ENCODE results near the gene SYNJ2. TPM values are rescaled to one million over a fixed set of nuclear protein-coding genes. Genes with fewer than 3 reads are reported as not detected.

Gene SYNJ2
- total and polyA plus RNA-seq, 2 of the 4 experiments (the other 2 are of a cell fraction) = 40.8 to 45.2 TPM

DNA sequence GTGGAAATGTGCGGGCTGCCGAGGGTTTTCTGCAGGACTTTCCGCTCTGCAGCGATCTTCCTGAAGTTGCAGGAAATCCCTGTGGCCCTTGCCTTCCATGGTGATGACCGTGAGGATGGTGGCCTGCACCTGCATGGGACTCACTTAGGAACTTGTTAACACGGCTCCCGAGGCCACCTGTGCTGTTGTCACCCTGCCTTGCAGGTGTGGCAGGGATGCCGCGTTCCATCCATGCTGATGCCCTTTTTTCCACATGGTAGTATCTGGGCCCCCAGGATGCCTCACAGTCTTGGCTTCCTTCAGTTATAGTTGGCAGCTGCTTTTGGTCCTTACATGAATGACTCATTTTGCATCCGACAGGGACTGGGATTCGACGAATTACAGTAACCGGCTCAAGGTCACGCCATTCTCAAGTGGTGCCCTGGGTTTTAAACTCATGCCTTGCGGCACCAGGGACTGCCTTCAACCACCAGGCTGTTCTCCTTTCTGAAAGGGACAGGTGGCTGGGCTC is 37.2 kb downstream of the SYNJ2 start:
- BruUV-seq (replicated peaks) = no TSS peak
- peak overlapping the region; percentile 98 for H2AK5ac ChIP-seq (ENCODE audit: low read depth, low read length)
- H4K91ac ChIP-seq (ENCODE audit: insufficient read depth, low read depth, low read length) = peak overlapping the region; percentile 72
- ChIA-PET POLR2A (ENCODE audit: unreplicated experiment) (interaction anchor here (0.8 kb wide), 1 partner anchor 35 kb away, joined by 4 read pairs; no protein-coding TSS in a partner anchor), CTCF (no interaction called here)
- peaks cover 24 to 92% of the 10 kb centered on the region in 2 experiments for H3K79me1 ChIP-seq (ENCODE audit: low read depth in 1 of 2, low read length in 2 of 2)
- peak overlapping the region; percentile 74 for H3K14ac ChIP-seq (replicated peaks; ENCODE audit: low read depth, low read length)
- H3K4ac ChIP-seq (ENCODE audit: low read depth, low read length) = peak overlapping the region; percentile 88
- dilution Hi-C loops (cut with HindIII; ENCODE audit: low sequenced_read_pairs, unreplicated experiment) = no loop called here
- peaks cover 17% of the 10 kb centered on the region for H3K36me3 ChIP-seq (ENCODE audit: control insufficient read depth, insufficient read depth, low read length)
- peak overlapping the region; percentile 78 for H3K23ac ChIP-seq (ENCODE audit: low read depth, low read length)
- H3K4me1 ChIP-seq (ENCODE audit: control insufficient read depth, insufficient read depth, low read length) = peaks cover 33% of the 10 kb centered on the region
- peak overlapping the region; percentile 19 to 74; a peak in 2 of 4 replicates for H4K8ac ChIP-seq (ENCODE audit: low read depth in 2 of 2, low read length in 2 of 2)
- WGBS, 2 experiments (ENCODE audit: extremely low coverage in 2 of 2, insufficient read length in 1 of 2) = 64% methylated on average over 10 of the region's 15 CpGs; no CpG with 5 or more reads in 1 of the 2 experiments
- H2BK120ac ChIP-seq (ENCODE audit: low read depth, low read length) = peak overlapping the region; percentile 91
- no peaks in the 10 kb centered on the region for H3K27me3 ChIP-seq (ENCODE audit: control insufficient read depth, insufficient read depth, low read length)
- no peak overlapping the region for H3K4me3 ChIP-seq (ENCODE audit: insufficient read depth, low read depth, low read length)
- in situ Hi-C loops (cut with MboI; ENCODE audit: low sequenced_read_pairs) = no loop called here
- 0 out of 2 replicates have a peak overlapping the region, but pooled peaks have one; percentile 1 for H3K4me2 ChIP-seq (ENCODE audit: low read depth, low read length)
- ATAC-seq (ENCODE audit: low read depth) (peak; percentile 42), DNase-seq (peak; percentile 85)
- H3K9me1 ChIP-seq (ENCODE audit: insufficient read depth, low read length) = peaks cover 40% of the 10 kb centered on the region
- peak overlapping the region; percentile 67; the same call in 1 of the 3 replicates for H2BK15ac ChIP-seq (ENCODE audit: low read depth, low read length)
- H3K18ac ChIP-seq (ENCODE audit: low read depth, low read length) = peak overlapping the region; percentile 59
- H3K56ac ChIP-seq (ENCODE audit: extremely low read depth, insufficient read depth, low read length) = no peak overlapping the region
- H4K5ac ChIP-seq (ENCODE audit: low read depth, low read length) = peak overlapping the region; percentile 61
- TF ChIP-seq MXI1 (IDR thresholded peaks at IDR 0.05; ENCODE audit: borderline replicate concordance, low read depth, low read length) (0 out of 2 replicates have a peak, but pooled peaks have one; percentile 10), RFX5 (IDR thresholded peaks at IDR 0.05; ENCODE audit: low read depth, low read length) (no peak), POLR2A (IDR thresholded peaks at IDR 0.05; ENCODE audit: low read depth, low read length) (no peak), MAFK (IDR thresholded peaks at IDR 0.05; ENCODE audit: low read depth, low read length) (no peak), CTCF (conservative IDR thresholded peaks at IDR 0.05; ENCODE audit: low read depth, low read length) (no peak), FOS (IDR thresholded peaks at IDR 0.05; ENCODE audit: low read depth, low read length) (peak; percentile 57), CEBPB (IDR thresholded peaks at IDR 0.05; ENCODE audit: low read depth, low read length) (no peak), CHD1 (IDR thresholded peaks at IDR 0.05; ENCODE audit: low read depth, low read length) (no peak), BHLHE40 (IDR thresholded peaks at IDR 0.05; ENCODE audit: low read depth, low read length) (no peak), USF2 (IDR thresholded peaks at IDR 0.05; ENCODE audit: low read depth, low read length) (no peak), SMC3 (IDR thresholded peaks at IDR 0.05; ENCODE audit: low read depth, low read length) (no peak), RAD21 (IDR thresholded peaks at IDR 0.05; ENCODE audit: low read length) (0 out of 2 replicates have a peak, but pooled peaks have one; percentile 18), MAZ (IDR thresholded peaks at IDR 0.05; ENCODE audit: borderline replicate concordance, low read depth, low read length) (0 out of 2 replicates have a peak, but pooled peaks have one; percentile 33)
- TF ChIP-seq, protein P1, sequence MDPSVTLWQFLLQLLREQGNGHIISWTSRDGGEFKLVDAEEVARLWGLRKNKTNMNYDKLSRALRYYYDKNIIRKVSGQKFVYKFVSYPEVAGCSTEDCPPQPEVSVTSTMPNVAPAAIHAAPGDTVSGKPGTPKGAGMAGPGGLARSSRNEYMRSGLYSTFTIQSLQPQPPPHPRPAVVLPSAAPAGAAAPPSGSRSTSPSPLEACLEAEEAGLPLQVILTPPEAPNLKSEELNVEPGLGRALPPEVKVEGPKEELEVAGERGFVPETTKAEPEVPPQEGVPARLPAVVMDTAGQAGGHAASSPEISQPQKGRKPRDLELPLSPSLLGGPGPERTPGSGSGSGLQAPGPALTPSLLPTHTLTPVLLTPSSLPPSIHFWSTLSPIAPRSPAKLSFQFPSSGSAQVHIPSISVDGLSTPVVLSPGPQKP (IDR thresholded peaks at IDR 0.05; ENCODE audit: borderline replicate concordance, low read depth, low read length) = no peak
- H3K9me3 ChIP-seq (ENCODE audit: control insufficient read depth, insufficient read depth, low read length) = no peaks in the 10 kb centered on the region
- intact Hi-C loops (cut with micrococcal nuclease) = no loop called here
- peaks cover 11% of the 10 kb centered on the region; the same call in 1 of the 2 replicates for H4K20me1 ChIP-seq (ENCODE audit: insufficient read depth, low read length)
- H2AFZ ChIP-seq (replicated peaks; ENCODE audit: low read length, poor library complexity) = peak overlapping the region; percentile 35
- peak overlapping the region; percentile 87 for H3K27ac ChIP-seq (ENCODE audit: insufficient read depth, low read length)
- peak overlapping the region; percentile 79 for H2BK5ac ChIP-seq (ENCODE audit: low read depth, low read length, poor library complexity, severe bottlenecking)
- H3K9ac ChIP-seq (ENCODE audit: low read depth, low read length) = no peak overlapping the region
- H2BK20ac ChIP-seq (ENCODE audit: low read depth, low read length) = peak overlapping the region; percentile 91; the same call in 1 of the 2 replicates
- H2AK9ac ChIP-seq (replicated peaks; ENCODE audit: low read depth, low read length, poor library complexity) = peak overlapping the region; percentile 35
